Lower leg skin (tissue), 4 donors: Measurements from ENCODE around the gene TFG. TPM values are rescaled to one million over a fixed set of nuclear protein-coding genes. Genes with fewer than 3 reads are reported as not detected.

ENCODE experiments used
- DNase-seq, 2 donors: peaks; one replicate each; pipeline ENCODE4 v3.0.0-alpha.2; 2019; ENCODE audit warnings: low spot score in 2 of 2
- H3K4me3 ChIP-seq: fragments of 200-600 bp; sonication (generic); 2 replicates; pipeline ENCODE4 v1.5.1; 2017; ENCODE audit warnings: mild to moderate bottlenecking, low read depth; ENCODE audit not compliant: poor library complexity, severe bottlenecking
- CTCF ChIP-seq, 3 donors: fragments of 450-650 bp; IDR thresholded peaks; one replicate each; pipeline ENCODE4 v1.5.1; 2016; ENCODE audit warnings: antibody characterized with exemption in 3 of 3, mild to moderate bottlenecking in 3 of 3, moderate library complexity in 2 of 3
- POLR2A ChIP-seq, 2 donors: fragments of 450-650 bp; IDR thresholded peaks; one replicate each; pipeline ENCODE4 v1.6.1; 2016 to 2017; ENCODE audit warnings: antibody characterized with exemption in 2 of 2, mild to moderate bottlenecking in 1 of 2, moderate library complexity in 1 of 2
- WGBS, 2 donors: methylation state at CpG; one replicate each; pipeline ENCODE4 v1.1.5; 2018; 5-methylcytosine and 5-hydroxymethylcytosine counted together
- intact Hi-C: fragments of 100-400 bp; cut with DNase I; formaldehyde crosslinking; loops from one replicate; pipeline ENCODE4 v1.15.0; 2023; ENCODE audit warnings: low total_unique reads
- total RNA-seq, 4 donors: library from RNA; depleted of rRNA; stranded (reverse); fragments of >200 nt; gene quantifications; one replicate each; pipeline ENCODE4 v1.1.0, GENCODE V29; 2016

TFG gene
- total RNA-seq, 4 donors from 2014 or later, result 61.0 to 67.9 (median 66.9) TPM

- no peak for TF ChIP-seq POLR2A (IDR thresholded peaks at IDR 0.05)
- TF ChIP-seq CTCF (IDR thresholded peaks at IDR 0.05), result no peak
- DNase-seq, result no peak
- no peak overlapping the region for H3K4me3 ChIP-seq
- intact Hi-C loops, result no loop called here
- WGBS, 2 donors, result 80 to 86% methylated on average over 3 of the region's 3 CpGs
Observed at GRCh38 chr3:100769693-100770092, 60.4 kb downstream of the TFG start.

- TF ChIP-seq POLR2A (IDR thresholded peaks at IDR 0.05) (no peak), CTCF (IDR thresholded peaks at IDR 0.05) (no peak)
- intact Hi-C loops, result no loop called here
- DNase-seq, result no peak
- H3K4me3 ChIP-seq, result no peak overlapping the region
- 82 to 85% methylated on average over 3 of the region's 3 CpGs for WGBS, 2 donors
Observed at GRCh38 chr3:100775226-100775625, 65.9 kb downstream of the TFG start.

DNA sequence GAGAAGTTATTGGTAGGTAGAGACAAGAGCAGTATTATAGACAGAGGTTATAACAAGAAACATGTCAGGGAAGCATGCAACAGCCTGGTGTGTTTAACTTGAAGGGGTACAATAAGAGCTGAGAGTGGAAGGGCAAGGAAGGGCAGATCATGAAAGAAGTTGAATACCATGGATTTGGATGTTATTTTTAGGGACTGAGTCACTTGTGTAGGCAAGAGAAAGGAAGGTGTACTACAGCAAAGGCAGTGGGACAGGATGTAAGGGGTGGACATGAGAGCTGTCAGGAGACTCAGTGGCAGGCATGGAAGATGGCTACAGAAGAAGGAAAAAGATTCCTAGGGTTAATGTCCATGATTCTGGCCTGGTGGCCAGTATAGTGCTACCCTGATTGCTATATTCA is 66.4 kb downstream of the TFG start:
- intact Hi-C loops, result loop anchor here (1.0 kb wide), 1 partner anchor 20 kb away; no protein-coding TSS in a partner anchor
- DNase-seq, result no peak
- TF ChIP-seq POLR2A (IDR thresholded peaks at IDR 0.05), result no peak
- no peak for TF ChIP-seq CTCF (IDR thresholded peaks at IDR 0.05)

DNA sequence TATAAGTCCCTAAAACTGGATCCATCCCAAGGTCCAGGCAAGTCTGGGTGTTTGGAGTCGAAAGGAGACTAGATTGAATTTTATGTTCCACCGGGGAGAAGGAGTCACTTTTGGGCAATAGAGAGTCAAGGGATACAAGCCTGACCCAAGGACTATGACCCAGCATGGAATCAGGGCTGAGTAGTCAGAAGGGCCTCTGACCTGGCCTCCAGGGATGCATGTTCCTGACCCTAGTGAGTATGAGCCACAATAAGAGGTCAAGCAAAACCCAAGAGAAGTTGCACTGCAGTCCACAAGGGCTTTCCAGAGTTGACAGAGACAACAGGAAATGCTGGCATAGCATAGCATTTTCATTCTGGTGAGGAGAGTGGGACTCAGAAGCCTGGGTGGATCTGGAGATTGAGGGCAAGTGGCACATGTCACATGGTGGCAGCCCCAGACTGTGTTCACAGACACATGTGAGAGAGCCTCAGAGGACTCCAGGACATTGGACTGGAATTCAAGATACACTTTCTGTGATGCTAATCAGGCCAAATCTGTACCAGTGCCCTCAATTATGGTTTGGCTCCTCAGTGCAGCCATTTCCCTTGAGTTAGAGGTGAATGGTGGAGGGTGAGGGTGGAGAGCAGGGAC is 66.9 kb downstream of the TFG start:
- no peak overlapping the region for H3K4me3 ChIP-seq
- no peak for DNase-seq
- WGBS, 2 donors, result 90 to 96% methylated on average over 2 of the region's 2 CpGs
- intact Hi-C loops, result loop anchor here (1.0 kb wide), 1 partner anchor 19 kb away; no protein-coding TSS in a partner anchor
- no peak for TF ChIP-seq CTCF (IDR thresholded peaks at IDR 0.05)
- no peak for TF ChIP-seq POLR2A (IDR thresholded peaks at IDR 0.05)

More for the DNA sequence above, 66.4 kb downstream of the TFG start:
- no peak overlapping the region for H3K4me3 ChIP-seq

- H3K4me3 ChIP-seq, result no peak overlapping the region
- 86 to 92% methylated on average over 2 of the region's 2 CpGs for whole genome bisulfite sequencing, 2 donors
- intact Hi-C loops, result loop anchor here (1.0 kb wide), 1 partner anchor 19 kb away; no protein-coding TSS in a partner anchor
- no peak for TF ChIP-seq CTCF (IDR thresholded peaks at IDR 0.05)
- no peak for DNase-seq
Observed at GRCh38 chr3:100776746-100777145, 67.5 kb downstream of the TFG start.

- no peak for DNase-seq
- TF ChIP-seq POLR2A (IDR thresholded peaks at IDR 0.05) (no peak), CTCF (IDR thresholded peaks at IDR 0.05) (no peak)
- no peak overlapping the region for H3K4me3 ChIP-seq
- intact Hi-C loops, result no loop called here
Observed at GRCh38 chr3:100777271-100777670, 68.0 kb downstream of the TFG start.
